Measurements from ENCODE around the gene NKIRAS2.

Gene NKIRAS2

DNA sequence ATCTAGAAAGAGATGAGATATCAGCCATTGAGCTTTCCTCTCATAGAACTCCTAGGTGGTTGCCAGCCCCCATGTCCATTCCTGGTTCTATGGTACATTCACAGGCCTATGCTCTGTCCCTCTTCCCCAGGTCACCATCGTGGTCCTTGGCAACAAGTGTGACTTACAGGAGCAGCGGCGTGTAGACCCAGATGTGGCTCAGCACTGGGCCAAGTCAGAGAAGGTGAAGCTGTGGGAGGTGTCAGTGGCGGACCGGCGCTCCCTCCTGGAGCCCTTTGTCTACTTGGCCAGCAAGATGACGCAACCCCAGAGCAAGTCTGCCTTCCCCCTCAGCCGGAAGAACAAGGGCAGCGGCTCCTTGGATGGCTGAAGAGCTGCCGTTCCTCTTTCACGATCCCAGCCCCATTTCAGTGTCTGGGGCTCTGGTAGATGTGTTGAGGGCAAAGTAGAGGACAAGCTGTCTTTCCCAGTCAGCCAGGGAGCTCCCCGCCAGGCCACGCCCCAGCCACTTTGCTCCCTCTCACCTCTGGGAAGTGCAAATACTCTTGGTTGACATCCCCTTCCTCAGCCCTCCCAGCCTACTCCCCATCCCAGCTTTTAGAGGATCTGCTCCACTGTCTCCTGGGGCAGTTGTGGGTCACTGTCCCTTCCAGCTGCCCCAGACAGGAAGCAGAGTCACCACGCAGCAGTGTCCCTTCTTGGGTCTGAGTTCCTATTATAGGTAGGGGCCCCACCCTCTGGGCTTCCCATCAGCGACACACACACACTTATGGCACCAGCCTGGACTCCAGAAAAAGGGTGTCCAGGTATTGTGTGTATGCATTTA lies 3.8 kb downstream of the NKIRAS2 start:
- no peaks in the 10 kb centered on the region for H3K27me3 ChIP-seq
- H3K4me3 ChIP-seq (ENCODE audit: low read depth, low read length), result no peak overlapping the region
- H3K4me1 ChIP-seq, result no peaks in the 10 kb centered on the region
- no peaks in the 10 kb centered on the region for H3K9me3 ChIP-seq
- no peak for DNase-seq
- H3K36me3 ChIP-seq, result peaks cover 8% of the 10 kb centered on the region
- TF ChIP-seq, protein P1, sequence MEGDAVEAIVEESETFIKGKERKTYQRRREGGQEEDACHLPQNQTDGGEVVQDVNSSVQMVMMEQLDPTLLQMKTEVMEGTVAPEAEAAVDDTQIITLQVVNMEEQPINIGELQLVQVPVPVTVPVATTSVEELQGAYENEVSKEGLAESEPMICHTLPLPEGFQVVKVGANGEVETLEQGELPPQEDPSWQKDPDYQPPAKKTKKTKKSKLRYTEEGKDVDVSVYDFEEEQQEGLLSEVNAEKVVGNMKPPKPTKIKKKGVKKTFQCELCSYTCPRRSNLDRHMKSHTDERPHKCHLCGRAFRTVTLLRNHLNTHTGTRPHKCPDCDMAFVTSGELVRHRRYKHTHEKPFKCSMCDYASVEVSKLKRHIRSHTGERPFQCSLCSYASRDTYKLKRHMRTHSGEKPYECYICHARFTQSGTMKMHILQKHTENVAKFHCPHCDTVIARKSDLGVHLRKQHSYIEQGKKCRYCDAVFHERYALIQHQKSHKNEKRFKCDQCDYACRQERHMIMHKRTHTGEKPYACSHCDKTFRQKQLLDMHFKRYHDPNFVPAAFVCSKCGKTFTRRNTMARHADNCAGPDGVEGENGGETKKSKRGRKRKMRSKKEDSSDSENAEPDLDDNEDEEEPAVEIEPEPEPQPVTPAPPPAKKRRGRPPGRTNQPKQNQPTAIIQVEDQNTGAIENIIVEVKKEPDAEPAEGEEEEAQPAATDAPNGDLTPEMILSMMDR (IDR thresholded peaks at IDR 0.05; ENCODE audit: low read depth, low read length), result no peak

DNA sequence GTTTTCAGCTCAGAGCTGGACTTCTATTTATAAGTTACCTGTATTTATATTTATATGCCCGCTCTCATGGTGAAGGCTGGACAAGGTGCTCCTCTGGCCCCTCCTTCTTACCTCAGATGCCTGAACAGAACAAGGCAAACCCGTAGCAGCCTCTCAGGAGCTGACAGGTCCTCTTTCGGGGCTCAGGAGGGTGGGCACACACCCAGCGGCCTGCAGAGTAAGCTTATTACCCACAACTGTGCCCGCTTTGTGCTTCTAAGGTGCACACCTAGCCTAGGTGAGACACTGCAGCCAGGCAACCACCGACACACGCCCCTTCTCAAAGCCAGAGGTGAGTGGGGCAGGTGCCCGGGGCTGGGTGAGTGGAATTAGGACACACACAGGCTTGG lies 5.3 kb downstream of the NKIRAS2 start:
- peaks cover 8% of the 10 kb centered on the region for H3K36me3 ChIP-seq
- no peaks in the 10 kb centered on the region for H3K9me3 ChIP-seq
- no peaks in the 10 kb centered on the region for H3K27me3 ChIP-seq
- no peaks in the 10 kb centered on the region for H3K4me1 ChIP-seq
- H3K4me3 ChIP-seq (ENCODE audit: low read depth, low read length), result no peak overlapping the region
- no peak for DNase-seq
- TF ChIP-seq, protein P1 (IDR thresholded peaks at IDR 0.05; ENCODE audit: low read depth, low read length), result no peak

DNA sequence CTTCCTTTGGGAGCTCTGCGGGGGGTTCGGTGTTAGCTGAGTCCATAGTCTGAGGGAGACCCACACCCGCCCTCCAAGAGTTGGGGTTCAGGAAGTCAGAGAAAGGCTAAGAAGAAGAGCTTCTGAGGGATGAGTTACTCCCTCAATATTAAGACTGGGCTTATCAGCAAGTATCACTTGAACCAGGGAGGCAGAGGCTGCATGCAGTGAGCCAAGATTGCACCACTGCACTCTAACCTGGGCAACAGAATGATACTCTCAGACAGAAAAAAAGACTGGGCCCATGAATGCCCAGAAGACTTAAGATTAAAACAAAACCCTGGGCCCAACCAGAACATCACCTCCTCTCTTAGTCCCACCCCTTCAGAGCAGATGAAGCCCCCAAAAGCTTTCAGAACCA lies 6.0 kb downstream of the NKIRAS2 start:
- Histone ChIP-seq H3K27me3 (no peaks in the 10 kb centered on the region), H3K4me1 (no peaks in the 10 kb centered on the region), H3K9me3 (no peaks in the 10 kb centered on the region), H3K36me3 (peaks cover 8% of the 10 kb centered on the region), H3K4me3 (ENCODE audit: low read depth, low read length) (no peak overlapping the region)
- no peak for DNase-seq
- TF ChIP-seq, protein P1 (IDR thresholded peaks at IDR 0.05; ENCODE audit: low read depth, low read length), result no peak

DNA sequence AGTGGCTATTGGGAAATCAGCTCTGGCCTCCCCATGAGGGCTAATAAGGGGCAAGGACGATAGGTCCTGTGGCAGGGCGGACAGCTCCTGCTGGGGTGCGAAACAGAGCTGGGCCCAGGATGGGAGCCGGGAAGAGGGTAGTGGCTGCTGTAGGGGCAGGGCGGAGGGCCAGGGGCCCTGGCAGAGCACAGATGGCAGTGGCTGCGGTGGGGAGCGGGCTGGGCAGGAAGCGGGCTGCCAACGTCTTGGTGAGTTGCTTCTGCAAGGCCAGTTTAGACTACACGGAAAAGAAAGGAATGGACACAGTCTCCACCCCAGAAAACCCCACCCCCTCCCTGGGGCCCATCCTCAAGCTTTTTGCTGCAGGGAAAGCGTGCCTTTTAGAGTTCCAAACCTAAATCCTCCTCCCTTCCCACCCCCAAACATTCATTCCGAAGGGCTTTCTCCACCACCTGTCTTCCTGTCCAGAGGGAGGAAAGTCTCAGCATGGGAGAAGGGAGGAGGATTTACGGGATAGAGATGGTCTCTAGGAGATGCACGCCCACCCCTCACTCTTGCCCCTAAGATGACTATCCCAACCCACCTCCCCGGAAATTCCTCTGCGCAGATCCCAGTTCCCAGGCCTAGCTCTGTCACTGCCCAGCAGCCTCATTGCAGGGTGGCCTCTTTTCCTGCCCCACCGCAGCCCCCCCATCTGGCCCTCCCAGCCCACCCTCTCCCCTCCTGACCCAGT lies 7.1 kb downstream of the NKIRAS2 start:
- TF ChIP-seq, protein P1 (IDR thresholded peaks at IDR 0.05; ENCODE audit: low read depth, low read length), result no peak
- no peaks in the 10 kb centered on the region for H3K4me1 ChIP-seq
- no peaks in the 10 kb centered on the region for H3K27me3 ChIP-seq
- DNase-seq, result no peak
- peaks cover 8% of the 10 kb centered on the region for H3K36me3 ChIP-seq
- no peak overlapping the region for H3K4me3 ChIP-seq (ENCODE audit: low read depth, low read length)
- H3K9me3 ChIP-seq, result no peaks in the 10 kb centered on the region

DNA sequence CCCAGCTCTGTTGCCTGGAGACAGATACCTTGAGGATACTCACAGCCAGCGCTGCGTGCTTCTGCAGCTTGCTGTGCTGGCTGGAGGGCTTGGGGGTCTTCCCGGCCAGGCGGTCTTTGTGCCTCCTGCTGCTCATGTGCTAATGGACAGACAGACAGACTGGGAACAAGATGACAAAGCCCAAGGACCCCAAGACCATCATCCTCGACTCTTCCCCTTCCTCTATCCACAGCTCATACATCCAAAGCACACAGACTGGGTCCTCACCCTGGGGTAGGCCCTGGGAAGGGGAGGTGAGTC lies 7.7 kb downstream of the NKIRAS2 start:
- Histone ChIP-seq H3K4me3 (ENCODE audit: low read depth, low read length) (no peak overlapping the region), H3K4me1 (no peaks in the 10 kb centered on the region), H3K9me3 (no peaks in the 10 kb centered on the region), H3K27me3 (no peaks in the 10 kb centered on the region), H3K36me3 (peaks cover 8% of the 10 kb centered on the region)
- TF ChIP-seq, protein P1 (IDR thresholded peaks at IDR 0.05; ENCODE audit: low read depth, low read length), result no peak
- no peak for DNase-seq

Data from BE2C (cell line).